ENCODE results near the gene CANT1.

Gene CANT1

DNA sequence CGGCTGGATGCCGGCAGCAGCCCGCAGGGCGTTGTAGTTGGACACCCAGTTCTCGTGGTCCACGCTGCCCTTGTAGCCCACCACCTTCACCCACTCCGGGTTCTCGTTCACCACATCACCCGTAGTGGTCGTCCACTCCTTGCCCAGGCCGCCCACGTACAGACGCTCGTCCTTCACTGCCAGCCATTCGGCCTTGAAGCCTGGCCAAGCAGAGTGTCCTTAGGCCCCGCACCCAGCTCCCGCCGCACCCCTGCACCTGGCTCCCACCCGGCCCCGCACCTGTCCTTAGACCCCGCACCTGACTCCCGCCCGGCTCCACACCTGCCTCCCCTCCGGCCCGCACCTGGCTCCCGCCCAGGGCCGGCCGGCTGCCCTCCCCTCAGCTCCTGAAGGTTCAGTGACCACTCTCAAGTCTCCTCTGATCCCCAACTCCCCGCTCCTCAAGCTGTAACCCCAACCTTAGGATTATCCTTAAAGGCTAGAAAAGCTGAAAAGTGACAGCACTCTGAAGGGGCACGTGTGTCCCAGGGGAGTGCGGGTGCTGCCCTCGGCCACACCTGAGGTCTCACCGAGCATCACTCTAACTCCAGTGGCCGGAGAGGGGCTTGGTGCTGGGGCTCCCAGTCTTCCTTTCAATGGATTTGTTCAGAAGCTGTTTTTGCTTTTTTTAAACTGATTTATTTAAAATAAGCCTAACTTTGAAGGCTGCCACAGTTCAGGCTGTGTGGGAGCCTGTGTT lies 14.4 kb downstream of the CANT1 start:
- TF ChIP-seq, protein P1, sequence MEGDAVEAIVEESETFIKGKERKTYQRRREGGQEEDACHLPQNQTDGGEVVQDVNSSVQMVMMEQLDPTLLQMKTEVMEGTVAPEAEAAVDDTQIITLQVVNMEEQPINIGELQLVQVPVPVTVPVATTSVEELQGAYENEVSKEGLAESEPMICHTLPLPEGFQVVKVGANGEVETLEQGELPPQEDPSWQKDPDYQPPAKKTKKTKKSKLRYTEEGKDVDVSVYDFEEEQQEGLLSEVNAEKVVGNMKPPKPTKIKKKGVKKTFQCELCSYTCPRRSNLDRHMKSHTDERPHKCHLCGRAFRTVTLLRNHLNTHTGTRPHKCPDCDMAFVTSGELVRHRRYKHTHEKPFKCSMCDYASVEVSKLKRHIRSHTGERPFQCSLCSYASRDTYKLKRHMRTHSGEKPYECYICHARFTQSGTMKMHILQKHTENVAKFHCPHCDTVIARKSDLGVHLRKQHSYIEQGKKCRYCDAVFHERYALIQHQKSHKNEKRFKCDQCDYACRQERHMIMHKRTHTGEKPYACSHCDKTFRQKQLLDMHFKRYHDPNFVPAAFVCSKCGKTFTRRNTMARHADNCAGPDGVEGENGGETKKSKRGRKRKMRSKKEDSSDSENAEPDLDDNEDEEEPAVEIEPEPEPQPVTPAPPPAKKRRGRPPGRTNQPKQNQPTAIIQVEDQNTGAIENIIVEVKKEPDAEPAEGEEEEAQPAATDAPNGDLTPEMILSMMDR (IDR thresholded peaks at IDR 0.05; ENCODE audit: poor library complexity, severe bottlenecking) = no peak
- H3K27me3 ChIP-seq (ENCODE audit: insufficient read depth, poor library complexity, severe bottlenecking) = no peaks in the 10 kb centered on the region
- peak overlapping the region; percentile 19 for H3K27ac ChIP-seq (ENCODE audit: poor library complexity, severe bottlenecking)
- no peaks in the 10 kb centered on the region for H3K9me3 ChIP-seq (ENCODE audit: severe bottlenecking)
- DNase-seq (ENCODE audit: low spot score) (no peak), ATAC-seq (ENCODE audit: low read depth) (no peak)
- H3K36me3 ChIP-seq (ENCODE audit: low read depth) = peaks cover 80% of the 10 kb centered on the region
- H3K4me3 ChIP-seq (ENCODE audit: severe bottlenecking) = no peak overlapping the region
- peaks cover 19% of the 10 kb centered on the region for H3K4me1 ChIP-seq (ENCODE audit: insufficient read depth, poor library complexity, severe bottlenecking)

DNA sequence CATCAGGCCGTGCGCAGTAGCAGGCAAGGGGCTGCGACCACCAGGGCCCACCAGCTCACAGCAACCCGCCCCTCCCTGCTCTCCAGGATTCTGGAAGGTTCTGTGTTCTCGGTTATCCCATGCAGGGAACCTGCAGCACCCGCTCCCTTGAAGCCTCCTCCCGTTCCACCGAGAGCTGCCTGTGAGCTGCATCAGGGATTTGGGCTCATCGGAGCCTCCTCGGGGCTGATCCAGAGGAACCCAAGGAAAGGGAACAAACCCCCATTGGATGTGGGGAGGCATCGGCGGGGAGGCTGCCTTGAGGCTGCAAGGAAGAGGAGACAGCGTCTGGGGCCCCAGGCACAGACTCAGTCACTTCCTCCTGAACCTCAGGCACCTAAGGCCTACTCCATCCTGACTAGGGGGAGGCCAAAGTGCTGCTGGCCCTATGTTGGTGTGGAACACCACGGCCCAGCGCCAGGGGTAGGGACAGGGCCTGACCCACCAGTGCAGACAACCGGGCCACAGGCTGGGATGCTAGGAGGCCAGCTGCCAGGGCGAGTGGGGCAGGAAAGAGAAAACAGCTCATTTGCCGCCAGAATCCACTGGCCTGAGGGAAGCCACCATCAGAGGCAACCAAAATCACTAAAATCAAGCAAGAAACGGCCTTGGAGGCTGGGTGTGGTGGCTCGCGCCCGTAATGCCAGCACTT lies 15.4 kb downstream of the CANT1 start:
- ATAC-seq (ENCODE audit: low read depth) = no peak
- no peak for DNase-seq (ENCODE audit: low spot score)

DNA sequence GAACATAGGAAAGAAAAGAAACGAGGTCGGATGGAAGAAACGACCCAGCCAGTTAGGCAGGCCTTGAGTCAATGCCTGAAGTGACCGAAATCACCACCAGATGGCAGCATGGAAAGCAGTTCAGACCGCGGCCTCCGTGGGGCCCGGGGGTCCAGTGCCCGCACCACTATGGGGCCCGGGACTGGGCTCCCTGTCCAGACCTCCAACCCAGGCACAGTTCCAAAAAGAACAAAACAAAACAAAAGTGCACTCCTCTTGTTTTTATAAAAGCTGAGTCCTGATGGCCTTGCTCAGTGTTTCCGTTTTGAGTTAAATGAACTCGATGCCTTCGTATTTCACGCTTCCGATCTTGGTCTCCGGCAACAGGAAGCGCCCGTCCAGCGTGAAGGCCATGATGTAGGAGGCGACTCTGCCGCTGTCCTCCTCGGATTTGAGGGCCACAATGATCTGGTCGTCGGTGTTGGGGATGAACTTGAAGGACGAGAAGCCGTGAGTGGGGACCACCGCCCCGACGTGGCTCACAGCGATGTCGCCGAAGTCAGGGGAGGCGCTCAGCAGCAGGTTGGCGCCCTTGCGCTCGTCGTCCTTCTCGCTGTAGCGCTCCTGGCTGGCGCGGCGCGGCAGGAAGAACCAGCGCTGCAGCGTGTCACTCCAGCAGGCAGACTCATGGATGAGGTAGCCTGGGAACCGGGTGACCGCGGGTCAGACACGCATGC lies 16.2 kb downstream of the CANT1 start:
- Histone ChIP-seq H3K27ac (ENCODE audit: poor library complexity, severe bottlenecking) (no peak overlapping the region), H3K36me3 (ENCODE audit: low read depth) (peaks cover 76% of the 10 kb centered on the region), H3K27me3 (ENCODE audit: insufficient read depth, poor library complexity, severe bottlenecking) (no peaks in the 10 kb centered on the region), H3K4me1 (ENCODE audit: insufficient read depth, poor library complexity, severe bottlenecking) (peaks cover 18% of the 10 kb centered on the region), H3K9me3 (ENCODE audit: severe bottlenecking) (no peaks in the 10 kb centered on the region), H3K4me3 (ENCODE audit: severe bottlenecking) (no peak overlapping the region)
- peak; percentile 54; the same call in 2 of the 3 replicates for ATAC-seq (ENCODE audit: low read depth)
- TF ChIP-seq, protein P1 (IDR thresholded peaks at IDR 0.05; ENCODE audit: poor library complexity, severe bottlenecking) = peak; percentile 86
- DNase-seq (ENCODE audit: low spot score) = no peak

More for the DNA sequence above, 15.4 kb downstream of the CANT1 start:
- Histone ChIP-seq H3K27me3 (ENCODE audit: insufficient read depth, poor library complexity, severe bottlenecking) (no peaks in the 10 kb centered on the region), H3K4me3 (ENCODE audit: severe bottlenecking) (no peak overlapping the region), H3K4me1 (ENCODE audit: insufficient read depth, poor library complexity, severe bottlenecking) (peaks cover 19% of the 10 kb centered on the region), H3K36me3 (ENCODE audit: low read depth) (peaks cover 77% of the 10 kb centered on the region), H3K27ac (ENCODE audit: poor library complexity, severe bottlenecking) (no peak overlapping the region), H3K9me3 (ENCODE audit: severe bottlenecking) (no peaks in the 10 kb centered on the region)
- TF ChIP-seq, protein P1 (IDR thresholded peaks at IDR 0.05; ENCODE audit: poor library complexity, severe bottlenecking) = no peak

DNA sequence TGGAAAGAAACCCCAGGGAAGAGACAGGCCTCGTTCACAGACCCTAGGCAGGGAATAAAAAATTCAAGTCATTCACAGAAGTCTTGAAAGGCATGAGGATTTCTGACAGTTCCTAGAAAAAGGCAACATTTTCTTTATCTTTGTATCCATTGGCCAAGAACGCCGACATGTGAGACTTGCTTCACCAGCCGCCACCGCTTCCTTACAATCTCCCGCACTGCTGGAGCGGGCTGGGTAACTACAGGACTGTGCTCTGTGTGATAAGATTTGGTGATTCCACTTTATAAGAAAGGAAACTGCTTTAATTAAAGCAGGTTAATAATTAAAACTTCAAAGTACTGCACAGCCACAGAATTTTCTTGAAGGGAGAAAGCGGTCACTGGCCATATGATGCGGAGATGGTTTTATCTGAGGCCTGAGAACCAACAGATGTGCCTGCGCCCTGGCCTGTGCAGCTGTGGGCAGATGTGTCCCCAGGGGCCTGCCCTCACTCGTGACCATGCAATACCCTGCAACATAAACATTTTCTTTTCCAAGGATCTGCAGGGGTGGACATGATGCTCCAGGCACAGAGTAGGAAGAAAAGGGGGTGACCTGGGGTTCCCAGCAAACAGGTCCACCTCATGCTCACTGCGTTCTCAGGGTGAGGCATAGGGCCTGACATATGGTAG lies 16.9 kb downstream of the CANT1 start:
- no peak overlapping the region for H3K27ac ChIP-seq (ENCODE audit: poor library complexity, severe bottlenecking)

More for the DNA sequence above, 16.9 kb downstream of the CANT1 start:
- Histone ChIP-seq H3K36me3 (ENCODE audit: low read depth) (peaks cover 70% of the 10 kb centered on the region), H3K9me3 (ENCODE audit: severe bottlenecking) (no peaks in the 10 kb centered on the region), H3K4me1 (ENCODE audit: insufficient read depth, poor library complexity, severe bottlenecking) (peaks cover 18% of the 10 kb centered on the region), H3K27me3 (ENCODE audit: insufficient read depth, poor library complexity, severe bottlenecking) (no peaks in the 10 kb centered on the region), H3K4me3 (ENCODE audit: severe bottlenecking) (no peak overlapping the region)
- ATAC-seq (ENCODE audit: low read depth) (no peak), DNase-seq (ENCODE audit: low spot score) (no peak)
- TF ChIP-seq, protein P1 (IDR thresholded peaks at IDR 0.05; ENCODE audit: poor library complexity, severe bottlenecking) = no peak
